Testis (tissue), 2 donors: Measurements from ENCODE around the gene PLEKHM3.

Experiments
- CTCF ChIP-seq, 3 experiments: fragments of 450-650 bp in 2 of 3; fragments of 200-600 bp in 1 of 3; sonication (generic) in 1 of 3; IDR thresholded peaks; one replicate each; pipeline ENCODE4 v1.5.1; 2016 to 2019; ENCODE audit warnings: antibody characterized with exemption in 3 of 3, mild to moderate bottlenecking in 2 of 3, moderate library complexity in 1 of 3
- POLR2A ChIP-seq: fragments of 450-650 bp; IDR thresholded peaks from one replicate; pipeline ENCODE4 v1.6.1; 2017; ENCODE audit warnings: antibody characterized with exemption, mild to moderate bottlenecking, moderate library complexity

- TF ChIP-seq CTCF (IDR thresholded peaks at IDR 0.05) (no peak), POLR2A (no peak)
These were observed 178.1 kb downstream of the PLEKHM3 start for GRCh38 chr2:207847098-207847806.
